Breast epithelium (tissue), 4 donors: ENCODE data around the gene MAD2L2. TPM values are rescaled to one million over a fixed set of nuclear protein-coding genes. Genes with fewer than 3 reads are reported as not detected.

Source experiments
- DNase-seq, 2 donors: peaks; one replicate each; pipeline ENCODE4 v3.0.0-alpha.2; 2019; ENCODE audit warnings: low spot score in 2 of 2
- H3K27ac ChIP-seq, 2 donors: fragments of 200-600 bp; sonication (generic) in 1 of 2; one replicate each; pipeline ENCODE4 v1.5.1; 2016 to 2019; ENCODE audit warnings: mild to moderate bottlenecking in 1 of 2
- H3K27me3 ChIP-seq, 2 donors: fragments of 200-600 bp; sonication (generic) in 1 of 2; one replicate each; pipeline versions ENCODE4 v1.5.1 to v1.6.0; 2017 to 2019; ENCODE audit warnings: control low read depth in 1 of 2, mild to moderate bottlenecking in 1 of 2
- H3K36me3 ChIP-seq: fragments of 200-600 bp; one replicate; pipeline ENCODE4 v1.5.1; 2019
- H3K4me1 ChIP-seq, 2 donors: fragments of 200-600 bp; sonication (generic); one replicate each; pipeline ENCODE4 v1.5.1; 2016 to 2019; ENCODE audit warnings: control low read depth in 1 of 2
- H3K4me3 ChIP-seq, 3 donors: fragments of 200-600 bp; sonication (generic); 1 replicate in 2 of 3; 2 replicates in 1 of 3; pipeline ENCODE4 v1.5.1; 2016 to 2019; ENCODE audit warnings: mild to moderate bottlenecking in 3 of 3, moderate library complexity in 2 of 3
- H3K9me3 ChIP-seq, 2 donors: fragments of 200-600 bp; sonication (generic) in 1 of 2; one replicate each; pipeline ENCODE4 v1.5.1; 2016 to 2019; ENCODE audit warnings: control low read depth in 1 of 2
- POLR2A ChIP-seq: fragments of 450-650 bp; IDR thresholded peaks from one replicate; pipeline ENCODE4 v1.6.1; 2016; ENCODE audit warnings: antibody characterized with exemption, mild to moderate bottlenecking, moderate library complexity
- POLR2AphosphoS5 ChIP-seq, 3 donors: sonication (generic); formaldehyde crosslinking; IDR thresholded peaks; one replicate each; pipeline ENCODE4 v1.6.1; 2017; ENCODE audit warnings: antibody characterized with exemption in 3 of 3
- intact Hi-C: fragments of 100-400 bp; cut with DNase I; formaldehyde crosslinking; loops from one replicate; pipeline ENCODE4 v1.15.1; 2023; ENCODE audit warnings: low total_unique reads
- total RNA-seq, 3 donors: library from RNA; depleted of rRNA; stranded (reverse); fragments of >200 nt; gene quantifications; one replicate each; pipeline ENCODE4 v1.1.0, GENCODE V29; 2016
- TF ChIP-seq, protein P1 (sequence below), 3 donors: fragments of 450-650 bp; IDR thresholded peaks; one replicate each; pipeline ENCODE4 v1.5.1; 2016 to 2017; ENCODE audit warnings: antibody characterized with exemption in 3 of 3, mild to moderate bottlenecking in 3 of 3, moderate library complexity in 3 of 3

MAD2L2 gene
- total RNA-seq, 3 donors from 2014 or later = 31.8 to 58.7 (median 47.7) TPM

DNA sequence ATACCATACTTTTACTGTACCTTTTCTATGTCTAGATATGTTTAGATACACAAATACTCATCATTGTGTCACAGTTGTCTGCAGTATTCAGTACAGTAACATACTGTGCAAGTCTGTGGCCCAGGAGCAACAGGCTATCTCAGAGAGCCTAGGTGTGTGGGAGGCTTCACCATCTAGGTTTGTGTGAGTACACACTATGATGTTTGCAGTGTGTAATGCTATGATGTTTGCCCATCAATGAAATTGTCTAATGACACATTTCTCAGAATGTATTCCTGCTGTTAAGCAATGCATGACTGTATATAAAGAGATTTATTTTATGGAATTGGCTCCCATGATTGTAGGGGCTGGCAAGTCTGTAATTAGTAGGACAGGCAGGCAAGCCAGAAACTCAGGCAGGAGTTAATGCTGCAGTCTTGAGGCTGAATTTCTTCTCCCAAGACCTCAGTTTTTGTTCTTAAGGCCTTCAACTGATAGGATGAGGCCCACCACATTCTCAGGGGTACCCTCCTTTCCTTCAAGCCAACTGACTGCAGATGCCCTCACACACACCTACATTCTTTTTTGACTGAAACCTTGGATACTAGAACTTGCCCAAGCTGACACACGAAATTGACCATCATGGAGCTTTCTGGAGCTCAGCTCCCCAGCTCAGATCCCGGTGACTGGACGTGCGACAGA, 47.3 kb upstream of the MAD2L2 start:
- no peak for TF ChIP-seq POLR2A
- H3K4me3 ChIP-seq = no peak overlapping the region
- no peaks in the 10 kb centered on the region for H3K36me3 ChIP-seq
- no peaks in the 10 kb centered on the region for H3K9me3 ChIP-seq
- peaks cover 0 to 6% of the 10 kb centered on the region in 2 donors for H3K4me1 ChIP-seq
- H3K27me3 ChIP-seq = no peaks in the 10 kb centered on the region
- no peak for DNase-seq
- no peak overlapping the region for H3K27ac ChIP-seq
- intact Hi-C loops = loop anchor here (10.0 kb wide), 1 partner anchor 53 kb away; no protein-coding TSS in a partner anchor

DNA sequence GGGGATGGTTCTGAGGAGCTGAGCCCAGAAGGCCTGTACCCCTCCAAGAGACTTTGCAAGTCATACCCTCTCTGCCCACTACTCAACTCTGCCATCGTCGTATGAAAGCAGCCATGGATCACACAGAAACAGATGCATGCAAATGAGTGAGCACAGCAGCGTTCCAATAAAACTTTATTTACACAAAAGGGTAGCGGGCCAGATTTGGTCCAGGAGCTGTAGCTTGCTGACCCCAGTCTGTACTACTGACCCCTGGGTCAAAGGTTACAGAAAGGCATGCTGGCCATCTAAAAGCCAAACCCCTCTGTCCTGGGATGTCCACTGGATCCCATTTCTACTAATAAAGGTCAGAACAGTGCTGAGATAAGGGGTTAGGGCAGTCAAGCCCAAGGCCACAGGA, 46.2 kb upstream of the MAD2L2 start:
- intact Hi-C loops = loop anchor here (10.0 kb wide), 1 partner anchor 52 kb away; no protein-coding TSS in a partner anchor
- TF ChIP-seq, protein P1, sequence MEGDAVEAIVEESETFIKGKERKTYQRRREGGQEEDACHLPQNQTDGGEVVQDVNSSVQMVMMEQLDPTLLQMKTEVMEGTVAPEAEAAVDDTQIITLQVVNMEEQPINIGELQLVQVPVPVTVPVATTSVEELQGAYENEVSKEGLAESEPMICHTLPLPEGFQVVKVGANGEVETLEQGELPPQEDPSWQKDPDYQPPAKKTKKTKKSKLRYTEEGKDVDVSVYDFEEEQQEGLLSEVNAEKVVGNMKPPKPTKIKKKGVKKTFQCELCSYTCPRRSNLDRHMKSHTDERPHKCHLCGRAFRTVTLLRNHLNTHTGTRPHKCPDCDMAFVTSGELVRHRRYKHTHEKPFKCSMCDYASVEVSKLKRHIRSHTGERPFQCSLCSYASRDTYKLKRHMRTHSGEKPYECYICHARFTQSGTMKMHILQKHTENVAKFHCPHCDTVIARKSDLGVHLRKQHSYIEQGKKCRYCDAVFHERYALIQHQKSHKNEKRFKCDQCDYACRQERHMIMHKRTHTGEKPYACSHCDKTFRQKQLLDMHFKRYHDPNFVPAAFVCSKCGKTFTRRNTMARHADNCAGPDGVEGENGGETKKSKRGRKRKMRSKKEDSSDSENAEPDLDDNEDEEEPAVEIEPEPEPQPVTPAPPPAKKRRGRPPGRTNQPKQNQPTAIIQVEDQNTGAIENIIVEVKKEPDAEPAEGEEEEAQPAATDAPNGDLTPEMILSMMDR (IDR thresholded peaks at IDR 0.05) = no peak
- TF ChIP-seq POLR2AphosphoS5 (IDR thresholded peaks at IDR 0.05) (no peak), POLR2A (no peak)
- Histone ChIP-seq H3K27ac (no peak overlapping the region), H3K36me3 (no peaks in the 10 kb centered on the region), H3K27me3 (no peaks in the 10 kb centered on the region), H3K4me3 (no peak overlapping the region), H3K4me1 (peaks cover 0 to 2% of the 10 kb centered on the region in 2 donors), H3K9me3 (no peaks in the 10 kb centered on the region)
- no peak for DNase-seq

DNA sequence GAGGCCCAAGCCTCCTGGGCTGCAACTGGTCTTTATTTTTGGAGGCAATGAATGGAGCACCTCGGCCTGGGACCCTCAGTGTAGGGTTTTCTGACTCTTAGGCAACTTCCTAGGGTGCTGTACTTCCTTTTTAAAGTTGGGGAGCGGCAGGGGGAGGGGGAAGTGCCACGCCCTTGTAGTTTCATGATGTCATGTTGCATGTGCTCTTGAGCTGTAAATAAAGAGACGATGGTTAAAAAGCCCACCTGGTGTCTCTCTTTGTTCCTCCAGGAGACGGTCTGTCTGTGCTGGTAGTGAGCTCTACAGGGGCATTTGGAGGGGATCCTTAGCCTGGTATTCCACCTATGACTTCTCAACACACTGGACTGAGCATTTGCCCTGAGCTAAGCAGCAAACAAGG, 44.7 kb upstream of the MAD2L2 start:
- Histone ChIP-seq H3K27me3 (no peaks in the 10 kb centered on the region), H3K4me1 (no peaks in the 10 kb centered on the region), H3K9me3 (no peaks in the 10 kb centered on the region), H3K36me3 (no peaks in the 10 kb centered on the region), H3K4me3 (no peak overlapping the region), H3K27ac (no peak overlapping the region)
- TF ChIP-seq, protein P1 (IDR thresholded peaks at IDR 0.05) = no peak
- no peak for TF ChIP-seq POLR2AphosphoS5 (IDR thresholded peaks at IDR 0.05)
- no peak for TF ChIP-seq POLR2A
- intact Hi-C loops = loop anchor here (10.0 kb wide), 1 partner anchor 51 kb away; no protein-coding TSS in a partner anchor
- no peak for DNase-seq

DNA sequence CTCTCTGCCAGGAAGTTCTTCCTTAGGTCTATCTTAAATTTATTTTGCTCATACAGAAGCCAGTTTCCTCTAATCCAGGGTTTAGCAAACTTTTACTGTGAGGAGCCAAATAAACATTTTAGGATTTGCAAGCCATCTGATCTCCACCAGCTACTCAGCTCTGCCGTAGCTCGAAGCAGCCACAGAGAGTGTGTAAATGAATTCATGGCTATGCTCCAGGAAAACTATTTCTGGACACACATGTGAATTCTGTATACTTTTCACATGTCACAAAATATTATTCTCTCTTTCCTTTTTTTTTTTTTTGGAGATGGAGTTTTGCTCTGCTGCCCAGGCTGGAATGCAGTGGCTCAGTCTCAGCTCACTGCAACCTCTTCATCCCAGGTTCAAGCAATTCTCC, 41.6 kb upstream of the MAD2L2 start:
- no peak overlapping the region for H3K27ac ChIP-seq

DNA sequence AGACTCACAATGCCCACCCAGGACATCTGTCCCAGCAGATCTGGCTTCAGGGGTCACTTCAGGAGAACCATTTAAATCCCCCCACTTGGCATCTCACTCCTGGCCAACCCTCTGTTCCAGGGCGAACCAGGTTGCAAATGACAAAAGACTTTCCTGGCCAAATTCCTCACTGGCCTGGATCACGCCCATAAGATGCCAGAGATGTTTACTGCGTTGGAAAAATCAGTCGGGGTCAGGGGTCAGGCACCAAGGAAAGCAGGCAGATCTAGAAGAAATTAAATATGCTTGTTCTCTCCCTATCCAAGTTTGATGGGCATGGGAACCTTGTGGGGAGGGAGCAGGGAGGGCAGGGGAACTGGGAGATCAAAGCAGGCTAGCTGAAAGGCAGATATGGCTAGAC, 40.4 kb upstream of the MAD2L2 start:
- no peak for TF ChIP-seq POLR2AphosphoS5 (IDR thresholded peaks at IDR 0.05)
- TF ChIP-seq, protein P1 (IDR thresholded peaks at IDR 0.05) = no peak
- no peak for TF ChIP-seq POLR2A
- Histone ChIP-seq H3K4me3 (no peak overlapping the region), H3K27ac (peak overlapping the region in 1 of 2 donors; percentile 32), H3K27me3 (no peaks in the 10 kb centered on the region), H3K4me1 (peaks cover 0 to 4% of the 10 kb centered on the region in 2 donors), H3K36me3 (no peaks in the 10 kb centered on the region), H3K9me3 (no peaks in the 10 kb centered on the region)
- intact Hi-C loops = loop anchor here (10.0 kb wide), 1 partner anchor 47 kb away; no protein-coding TSS in a partner anchor
- no peak for DNase-seq

More for the DNA sequence above, 41.6 kb upstream of the MAD2L2 start:
- peaks cover 0 to 4% of the 10 kb centered on the region in 2 donors for H3K4me1 ChIP-seq
- H3K4me3 ChIP-seq = no peak overlapping the region
- no peaks in the 10 kb centered on the region for H3K27me3 ChIP-seq
- no peaks in the 10 kb centered on the region for H3K36me3 ChIP-seq
- DNase-seq = no peak
- TF ChIP-seq POLR2AphosphoS5 (IDR thresholded peaks at IDR 0.05) = no peak
- TF ChIP-seq POLR2A = no peak
- TF ChIP-seq, protein P1 (IDR thresholded peaks at IDR 0.05) = no peak
- intact Hi-C loops = loop anchor here (10.0 kb wide), 1 partner anchor 48 kb away; no protein-coding TSS in a partner anchor
- H3K9me3 ChIP-seq = no peaks in the 10 kb centered on the region
